Tibial nerve (tissue), 4 donors: ENCODE measurements around the gene EXD3.

Source experiments
- CTCF ChIP-seq, 5 experiments: fragments of 200-600 bp in 3 of 5; fragments of 450-650 bp in 2 of 5; sonication (generic) in 3 of 5; IDR thresholded peaks; one replicate each; pipeline ENCODE4 v1.5.1; 2016 to 2019; ENCODE audit warnings: antibody characterized with exemption in 5 of 5, mild to moderate bottlenecking in 3 of 5, moderate library complexity in 2 of 5
- EP300 ChIP-seq, 2 donors: sonication (generic); formaldehyde crosslinking; IDR thresholded peaks; one replicate each; pipeline ENCODE4 v1.6.1; 2017; ENCODE audit warnings: antibody characterized with exemption in 2 of 2, mild to moderate bottlenecking in 1 of 2
- POLR2A ChIP-seq, 2 donors: fragments of 450-650 bp; IDR thresholded peaks; one replicate each; pipeline ENCODE4 v1.6.1; 2017; ENCODE audit warnings: antibody characterized with exemption in 2 of 2, mild to moderate bottlenecking in 2 of 2, moderate library complexity in 2 of 2

GRCh38 chr9:137427454-137428310, 4.7 kb upstream of the EXD3 start:
- no peak for TF ChIP-seq CTCF (IDR thresholded peaks at IDR 0.05)
- no peak for TF ChIP-seq EP300 (IDR thresholded peaks at IDR 0.05)
- TF ChIP-seq POLR2A (IDR thresholded peaks at IDR 0.05): no peak
